ENCODE data around the gene SPTSSA.
"Not testable (repeated sequence)": the region's sequence is repeated elsewhere in the genome, so short reads cannot be mapped to it uniquely, and the experiment has no call there.

Gene SPTSSA

DNA sequence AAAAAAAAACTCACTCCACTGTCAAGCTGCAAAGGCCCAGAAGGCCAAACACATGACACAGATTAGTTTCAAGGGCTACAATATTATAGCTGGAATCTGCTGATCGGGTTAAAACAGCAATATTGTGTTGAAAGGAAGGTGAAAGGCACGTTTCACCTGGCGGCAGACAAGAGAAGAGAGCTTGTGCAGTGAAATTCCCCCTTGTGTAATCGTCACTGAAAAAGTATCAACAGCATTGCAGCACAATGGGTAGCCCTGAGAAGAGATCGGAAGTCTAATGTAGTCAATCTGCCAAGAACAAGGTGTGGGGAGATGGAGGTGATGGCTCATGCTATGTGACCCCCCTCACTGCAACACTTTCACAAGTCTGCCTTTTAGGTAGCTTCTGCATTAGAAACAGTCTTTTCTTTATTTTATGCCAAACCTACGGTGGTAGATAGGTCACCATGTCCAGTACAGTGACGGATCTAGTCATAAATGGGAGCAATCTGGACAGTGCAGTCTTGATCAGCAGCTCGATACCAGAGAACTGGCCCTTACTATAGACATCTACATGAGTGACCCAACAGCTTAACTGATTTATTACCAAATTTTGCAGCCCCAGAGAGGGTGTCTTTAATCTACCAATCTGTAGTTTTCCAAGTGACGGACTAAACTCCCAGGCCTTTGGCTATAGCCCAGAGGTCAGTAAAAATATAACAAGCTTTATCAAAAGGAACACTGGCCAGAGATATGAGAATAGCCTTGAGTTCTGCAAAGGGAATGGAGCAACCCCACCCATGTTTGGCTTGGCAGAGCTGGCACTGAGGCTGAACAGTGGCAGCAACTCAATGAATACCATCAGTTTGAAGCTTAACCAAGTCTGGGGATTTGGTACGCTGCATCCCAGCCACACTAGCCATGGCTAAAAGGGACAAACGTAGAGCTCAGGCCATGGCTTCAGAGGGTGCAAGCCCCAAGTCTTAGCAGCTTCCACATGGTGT is 35.4 kb downstream of the SPTSSA start:
- DNase-seq: no peak

DNA sequence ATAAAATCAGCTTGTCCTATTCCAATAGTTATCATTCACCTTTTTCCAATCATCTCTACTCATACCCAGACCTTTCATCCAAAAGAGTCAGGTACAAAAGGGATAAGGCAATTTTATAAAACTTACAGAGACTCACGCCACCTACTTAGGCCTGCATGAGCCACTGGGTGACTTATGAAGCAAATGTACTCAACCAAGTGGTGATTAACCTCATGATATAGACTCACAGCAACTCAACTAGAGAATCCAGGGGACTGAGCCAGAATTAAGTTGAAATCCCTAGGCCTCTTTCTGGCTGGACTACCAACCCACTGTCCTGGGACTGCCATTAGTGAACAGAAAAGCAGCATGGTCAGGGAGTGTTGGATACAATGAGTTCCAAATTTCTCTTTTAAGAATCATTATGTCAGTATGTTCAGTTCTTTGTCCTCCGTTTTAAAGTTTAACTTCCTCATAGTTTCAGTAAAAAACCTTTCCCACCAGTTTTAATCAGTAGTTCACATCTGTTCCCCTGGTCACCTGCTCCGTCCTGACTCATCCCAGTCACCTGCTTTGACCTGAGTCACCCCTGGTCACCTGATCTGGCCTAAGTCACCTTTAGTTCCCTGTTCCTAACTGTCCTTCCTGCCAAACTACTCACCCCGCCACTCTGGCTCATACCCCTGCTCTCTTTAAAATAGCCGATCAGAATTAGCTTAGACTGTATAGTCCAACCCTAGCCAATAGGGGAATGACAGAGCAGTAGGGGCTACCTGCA is 36.8 kb downstream of the SPTSSA start:
- no peak for DNase-seq

DNA sequence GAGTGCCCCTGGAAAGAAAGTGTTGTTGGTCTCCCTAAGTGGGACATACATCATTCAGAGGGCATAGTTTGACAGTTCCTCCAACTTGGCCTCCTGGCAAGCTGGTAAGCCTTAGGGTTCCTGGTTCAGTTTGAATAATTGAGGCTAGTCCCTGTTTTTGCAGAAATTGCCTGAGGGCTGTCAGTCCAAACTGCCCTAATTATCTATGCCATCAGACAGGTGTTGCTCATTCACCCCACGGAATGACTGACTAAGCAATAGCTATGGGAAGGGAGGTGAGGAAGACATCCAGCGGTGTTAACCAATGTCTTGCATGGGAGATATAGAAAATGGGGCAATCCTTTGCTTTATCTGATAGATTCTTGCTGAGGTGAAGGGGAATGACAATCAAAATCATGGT is 37.6 kb downstream of the SPTSSA start:
- DNase-seq: no peak

GRCh38 chr14:34423445-34423844 is 38.6 kb downstream of the SPTSSA start:
- no peak for DNase-seq

DNA sequence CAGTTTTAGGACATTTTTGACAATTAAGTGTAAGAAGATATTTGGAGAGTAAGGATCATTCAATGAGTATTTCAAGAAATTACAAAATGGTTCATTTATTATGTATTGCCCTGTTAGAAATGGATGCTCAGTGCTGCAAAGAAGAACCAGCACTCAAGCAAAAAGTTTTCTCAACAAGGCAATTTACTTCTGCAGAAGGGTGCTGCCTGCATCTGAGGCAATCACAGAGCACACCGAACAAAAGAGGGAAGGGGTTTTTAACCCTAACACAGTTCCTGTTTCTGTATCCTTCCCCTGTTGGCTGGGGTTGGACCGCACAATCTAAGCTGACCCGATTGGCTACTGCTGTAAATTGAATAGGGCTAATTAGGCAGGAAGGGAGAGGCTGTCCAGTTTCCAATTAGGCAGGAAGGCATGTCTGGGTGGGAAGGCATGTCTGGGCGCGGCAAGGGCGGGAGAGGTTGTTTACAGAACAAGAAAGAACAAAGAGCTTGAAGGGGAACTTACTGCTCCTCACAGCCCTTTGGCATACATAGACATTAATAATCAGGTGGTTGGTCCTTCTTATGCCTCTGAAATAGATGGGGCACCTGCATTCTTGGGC is 41.4 kb downstream of the SPTSSA start:
- no peak for DNase-seq

GRCh38 chr14:34409721-34410120 is 52.3 kb downstream of the SPTSSA start:
- no peak for DNase-seq

- DNase-seq: no peak
Measured at GRCh38 chr14:34407951-34408350, 54.1 kb downstream of the SPTSSA start.

GRCh38 chr14:34404416-34404815 is 57.6 kb downstream of the SPTSSA start:
- DNase-seq: no peak

- no peak for DNase-seq
Measured at GRCh38 chr14:34403646-34404045, 58.4 kb downstream of the SPTSSA start.

DNA sequence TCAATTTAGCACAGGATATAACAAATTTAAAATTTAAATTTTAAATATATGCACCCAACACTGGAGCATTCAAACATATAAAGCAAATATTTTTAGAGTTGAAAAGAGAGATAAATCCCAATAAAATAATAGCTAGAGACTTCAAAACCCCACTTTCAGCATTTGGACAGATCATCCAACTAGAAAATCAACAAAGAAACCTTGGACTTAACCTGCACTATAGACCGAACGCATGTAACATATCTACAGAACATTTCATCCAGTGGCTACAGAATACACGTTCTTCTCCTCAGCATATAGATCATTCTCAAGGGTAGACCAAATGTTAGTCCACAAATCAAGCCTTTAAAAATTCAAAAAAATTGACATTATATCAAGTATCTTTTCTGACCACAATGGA is 64.0 kb downstream of the SPTSSA start:
- DNase-seq: no peak

GRCh38 chr14:34387974-34388516 is 74.0 kb downstream of the SPTSSA start:
- DNase-seq: no peak

DNA sequence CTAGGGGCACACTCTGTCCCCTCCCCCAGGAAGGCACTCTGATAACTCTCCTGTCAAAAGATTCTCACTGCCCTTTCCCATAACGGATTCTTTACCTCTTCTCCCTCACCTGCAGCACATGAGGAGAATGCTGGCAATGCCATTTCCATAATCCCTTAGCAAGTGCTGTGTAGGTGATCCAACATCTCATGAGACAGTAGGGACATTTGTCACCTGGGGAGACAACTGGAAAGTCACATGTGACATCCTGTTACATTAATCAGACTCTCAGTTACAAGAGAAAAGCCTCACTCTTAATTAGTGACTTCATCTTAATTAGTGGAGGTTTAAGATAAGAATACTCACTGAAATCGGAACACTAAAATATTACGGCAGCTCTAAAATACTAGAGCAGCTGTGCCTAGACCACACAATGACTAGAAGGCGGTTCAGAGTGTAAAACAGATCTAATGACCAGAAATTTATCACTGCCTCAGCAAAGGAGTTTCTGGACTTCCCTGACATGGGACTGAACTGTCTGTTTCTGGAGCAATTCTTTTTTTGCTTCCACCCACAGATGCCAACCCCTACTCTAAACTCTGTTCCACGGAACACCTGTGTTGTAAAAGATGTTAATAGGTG is 75.1 kb downstream of the SPTSSA start:
- DNase-seq: no peak

DNA sequence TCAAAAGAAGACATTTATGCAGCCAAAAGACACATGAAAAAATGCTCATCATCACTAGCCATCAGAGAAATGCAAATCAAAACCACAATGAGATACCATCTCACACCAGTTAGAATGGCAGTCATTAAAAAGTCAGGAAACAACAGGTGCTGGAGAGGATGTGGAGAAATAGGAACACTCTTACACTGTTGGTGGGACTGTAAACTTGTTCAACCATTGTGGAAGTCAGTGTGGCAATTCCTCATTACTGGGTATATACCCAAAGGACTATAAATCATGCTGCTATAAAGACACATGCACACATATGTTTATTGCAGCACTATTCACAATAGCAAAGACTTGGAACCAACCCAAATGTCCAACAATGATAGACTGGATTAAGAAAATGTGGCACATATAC is 76.2 kb downstream of the SPTSSA start:
- not testable (repeated sequence) for DNase-seq

GRCh38 chr14:34383839-34384238 is 78.2 kb downstream of the SPTSSA start:
- DNase-seq: no peak

Measured in NCI-H510A treated with DMSO at 0.1 percent for 48 hours (cell line).